GM19455 (cell line): ENCODE measurements around the gene ASAP3.

ENCODE experiments used
- ATAC-seq: cut with Tn5 transposase; IDR thresholded peaks from one replicate; pipeline ENCODE4 v1.9.1; 2021; ENCODE audit not compliant: unreplicated experiment

ASAP3 gene

DNA sequence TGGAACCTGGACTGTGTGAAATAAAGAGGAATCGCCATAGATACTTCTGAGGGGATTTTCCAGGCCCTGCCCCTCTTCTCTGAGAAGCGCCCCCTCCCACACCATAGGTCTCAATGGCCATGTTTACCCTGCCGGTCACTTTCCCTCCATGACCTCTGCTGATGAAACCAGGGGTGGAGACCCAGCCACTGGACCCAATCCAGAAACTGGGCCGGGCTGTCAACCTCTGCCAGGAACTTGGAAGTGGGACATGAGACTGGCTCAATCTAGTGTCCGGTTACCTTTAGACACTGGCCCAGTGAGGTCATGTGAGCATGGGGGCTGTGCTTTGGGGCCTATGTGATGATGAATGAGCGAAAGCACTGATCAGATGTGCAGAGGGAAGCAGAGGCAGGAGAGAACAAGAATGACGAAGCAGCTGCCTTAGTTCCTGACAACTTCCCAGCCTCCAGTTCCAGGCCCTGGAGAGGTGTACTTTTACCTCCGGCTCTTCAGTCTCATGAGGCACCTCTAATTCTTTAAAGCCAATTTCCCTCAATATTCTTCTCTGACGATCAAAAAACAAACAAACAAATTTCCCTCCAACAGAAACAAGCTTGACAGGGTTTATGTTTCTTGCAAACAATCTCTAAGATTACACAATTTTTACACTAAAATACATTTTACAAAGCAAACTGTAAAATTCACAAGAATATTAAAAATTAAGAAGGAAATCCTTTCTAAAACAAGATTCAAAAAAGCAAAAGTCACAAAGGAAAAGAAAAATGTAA lies 4.9 kb downstream of the ASAP3 start:
- no peak for ATAC-seq

DNA sequence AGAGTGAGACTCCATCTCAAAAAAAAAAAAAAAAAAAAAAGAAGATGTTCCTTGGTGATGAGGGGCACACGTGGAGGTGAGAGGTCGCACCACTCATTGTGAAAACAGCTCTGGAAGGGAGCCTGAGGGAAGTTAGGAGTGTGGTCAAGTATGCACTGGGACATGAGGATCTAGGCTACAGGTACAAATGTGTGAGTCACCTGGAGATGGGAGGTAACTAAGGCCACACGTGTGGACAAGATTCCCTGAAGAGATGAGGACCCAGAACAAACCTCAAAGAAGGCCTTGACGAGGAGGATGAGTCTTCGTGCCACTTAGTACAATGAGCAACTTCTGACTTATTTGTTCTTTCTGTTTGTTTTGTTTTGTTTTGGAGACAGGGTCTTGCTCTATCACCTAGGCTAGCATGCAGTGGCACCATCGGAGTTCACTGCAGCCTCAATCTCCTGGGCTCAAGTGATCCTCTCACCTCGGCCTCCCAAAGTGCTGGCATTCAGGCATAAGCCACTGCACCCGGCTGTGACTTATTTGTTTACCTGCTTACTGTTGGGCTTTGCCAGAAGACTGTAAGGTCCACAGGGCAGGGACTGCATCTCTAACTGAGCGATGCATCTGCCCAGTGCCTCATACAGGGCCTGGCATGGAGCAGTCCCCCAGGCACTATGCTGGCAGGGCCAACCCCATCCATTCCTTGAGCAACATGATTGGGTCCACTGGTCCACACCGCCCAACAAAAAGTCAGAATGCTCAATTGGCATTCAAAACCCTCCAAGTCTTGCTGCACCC lies 6.4 kb downstream of the ASAP3 start:
- no peak for ATAC-seq

GRCh38 chr1:23475641-23476040 lies 8.3 kb downstream of the ASAP3 start:
- no peak for ATAC-seq

DNA sequence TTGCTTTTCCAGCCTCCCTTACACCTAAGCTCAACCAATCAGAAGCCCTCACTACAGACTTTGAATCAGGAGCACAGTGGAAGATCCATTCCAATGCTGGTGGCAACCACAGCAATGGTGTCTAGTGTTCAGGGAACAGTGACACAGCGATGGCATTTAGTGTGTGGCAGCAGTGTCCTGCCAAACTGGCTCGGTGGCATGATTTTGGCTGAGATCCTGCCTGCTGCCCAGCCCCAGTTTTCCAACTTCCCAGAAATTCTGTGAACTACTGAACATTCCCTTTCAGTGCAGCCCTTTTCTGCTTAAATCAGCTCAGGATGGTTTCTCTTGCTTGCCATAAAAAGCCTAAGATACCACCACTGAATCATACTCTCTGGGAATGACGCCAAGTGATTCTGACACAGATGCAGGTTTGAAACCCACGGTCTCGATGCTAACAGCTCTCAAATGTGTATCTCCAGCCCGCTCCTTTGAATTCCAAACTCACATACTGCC lies 8.8 kb downstream of the ASAP3 start:
- no peak for ATAC-seq

DNA sequence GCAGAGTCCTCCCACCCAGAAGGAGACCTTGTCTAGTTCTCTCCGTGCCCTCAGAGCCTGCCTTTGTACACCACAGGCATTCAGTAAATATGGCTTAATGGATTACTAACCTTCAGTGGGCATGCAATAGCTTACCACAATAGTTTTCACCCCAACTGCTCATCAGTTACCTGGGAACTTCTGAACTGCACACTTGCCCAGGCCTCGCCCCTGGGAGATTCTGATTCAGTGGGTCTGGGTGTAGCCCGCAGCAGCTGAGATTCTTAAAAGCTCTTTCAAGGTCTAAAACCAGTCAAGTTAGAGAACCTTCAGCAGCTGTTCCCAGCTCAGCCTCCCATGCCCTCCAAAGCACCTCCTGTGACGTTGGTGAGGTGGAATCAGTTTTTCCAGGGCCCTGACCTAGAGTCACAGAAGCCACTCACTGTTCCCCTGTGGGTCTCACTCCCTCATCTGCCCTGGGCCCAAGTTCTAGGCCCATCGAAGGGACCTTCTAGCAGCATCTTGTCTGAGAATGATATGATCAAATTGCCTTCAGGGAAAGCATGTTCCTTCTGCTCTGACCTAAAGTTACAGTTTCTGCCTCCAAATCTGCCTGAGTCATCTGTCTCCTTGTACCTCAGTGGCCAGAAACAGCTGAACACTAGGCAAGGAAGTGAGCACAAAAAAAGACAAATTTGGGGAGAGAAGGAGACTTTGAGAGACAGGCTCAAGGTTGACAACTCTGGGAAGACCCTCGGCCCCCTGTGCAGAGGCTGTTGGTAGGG lies 10.8 kb downstream of the ASAP3 start:
- ATAC-seq: no peak

GRCh38 chr1:23472351-23473036 lies 11.5 kb downstream of the ASAP3 start:
- no peak for ATAC-seq

DNA sequence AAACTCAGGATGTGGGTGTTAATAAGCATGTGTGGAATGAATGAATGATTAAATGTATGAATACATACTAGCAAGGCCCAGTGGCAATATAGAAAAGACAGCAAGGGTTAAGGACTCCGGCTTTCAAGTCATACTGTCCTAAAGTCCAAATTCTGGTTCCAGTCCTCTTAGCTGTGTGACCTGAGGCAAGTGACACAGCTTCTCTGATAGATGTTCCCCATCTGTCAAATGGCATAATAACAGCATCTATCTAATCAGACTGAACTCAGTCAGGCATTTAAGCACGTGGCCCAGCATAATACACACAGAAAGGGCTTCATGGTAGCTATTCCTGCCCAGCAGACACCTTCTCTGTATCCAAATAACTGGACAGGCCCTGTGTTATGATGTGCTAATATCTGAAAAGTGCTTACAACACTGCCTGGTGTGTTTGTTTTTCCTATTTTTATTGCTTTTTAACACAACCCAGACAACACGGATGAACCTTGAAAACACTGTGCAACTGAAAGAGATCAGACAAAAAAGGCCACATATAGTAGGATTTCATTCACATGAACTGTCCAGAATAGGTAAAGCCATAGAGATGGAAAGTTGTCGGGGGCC lies 12.4 kb downstream of the ASAP3 start:
- no peak for ATAC-seq

DNA sequence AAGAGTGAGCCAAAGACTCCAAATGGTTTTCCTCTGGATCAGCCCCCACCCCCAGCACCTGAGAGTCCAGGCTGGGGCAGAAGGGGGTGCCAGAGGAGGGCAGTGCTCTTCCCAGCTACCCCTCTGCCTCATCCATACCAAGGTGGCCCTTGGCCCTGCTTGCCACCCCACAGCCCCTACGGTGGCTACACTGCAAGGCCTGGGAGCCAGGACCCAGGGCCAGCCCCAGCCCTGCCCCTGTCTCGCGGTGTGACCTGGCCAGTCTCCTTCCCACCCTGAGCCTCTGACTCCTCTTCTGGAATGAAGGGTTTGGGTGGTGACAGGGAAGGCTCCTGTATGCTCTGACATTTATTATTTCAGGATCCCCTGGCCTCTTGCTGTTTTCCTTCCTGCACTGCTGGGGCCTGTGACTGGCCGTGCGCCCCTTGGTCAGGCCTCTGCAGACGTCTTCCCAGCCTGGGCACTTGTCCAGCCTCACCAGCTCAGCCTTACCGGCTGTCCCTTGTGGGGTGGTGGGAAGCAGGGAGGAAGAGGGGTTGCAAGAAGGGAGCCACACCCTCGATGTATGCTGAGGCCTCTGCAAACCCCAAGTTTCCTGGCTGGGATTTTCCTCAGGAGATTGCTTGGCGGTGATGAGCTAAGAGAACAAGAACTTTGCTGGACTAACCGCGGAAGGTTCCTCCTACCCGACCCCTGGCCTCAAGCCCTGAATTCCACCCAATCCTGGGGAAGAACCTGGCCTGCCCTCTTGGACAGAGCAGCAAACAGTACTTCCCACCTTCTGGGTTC lies 13.5 kb downstream of the ASAP3 start:
- no peak for ATAC-seq

- no peak for ATAC-seq
Measured at GRCh38 chr1:23469372-23469982, 14.5 kb downstream of the ASAP3 start.

GRCh38 chr1:23466423-23466989 lies 17.5 kb downstream of the ASAP3 start:
- ATAC-seq: no peak

DNA sequence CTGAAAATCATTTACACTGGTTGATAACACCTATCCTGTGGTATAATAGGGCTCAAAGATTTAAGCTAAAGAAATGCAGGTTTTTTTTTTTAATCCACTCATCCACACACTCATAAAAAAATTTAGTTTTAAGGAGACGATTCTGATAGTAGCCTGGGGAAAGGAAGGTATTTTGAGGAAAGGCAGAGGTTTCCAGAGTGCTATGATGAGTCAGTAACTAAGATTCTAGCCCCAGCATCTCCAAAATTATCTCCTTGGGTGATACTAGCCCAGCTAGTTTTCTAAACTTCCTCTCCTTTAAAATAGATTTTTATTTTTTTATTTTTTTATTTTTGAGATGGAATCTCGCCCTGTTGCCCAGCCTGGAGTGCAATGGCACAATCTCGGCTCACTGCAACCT lies 20.7 kb downstream of the ASAP3 start:
- no peak for ATAC-seq

GRCh38 chr1:23462766-23463165 lies 21.2 kb downstream of the ASAP3 start:
- ATAC-seq: no peak

GRCh38 chr1:23461050-23461449 lies 22.9 kb downstream of the ASAP3 start:
- ATAC-seq: no peak

- ATAC-seq: no peak
Measured at GRCh38 chr1:23460519-23460918, 23.5 kb downstream of the ASAP3 start.

- no peak for ATAC-seq
Measured at GRCh38 chr1:23459338-23459757, 24.6 kb downstream of the ASAP3 start.

DNA sequence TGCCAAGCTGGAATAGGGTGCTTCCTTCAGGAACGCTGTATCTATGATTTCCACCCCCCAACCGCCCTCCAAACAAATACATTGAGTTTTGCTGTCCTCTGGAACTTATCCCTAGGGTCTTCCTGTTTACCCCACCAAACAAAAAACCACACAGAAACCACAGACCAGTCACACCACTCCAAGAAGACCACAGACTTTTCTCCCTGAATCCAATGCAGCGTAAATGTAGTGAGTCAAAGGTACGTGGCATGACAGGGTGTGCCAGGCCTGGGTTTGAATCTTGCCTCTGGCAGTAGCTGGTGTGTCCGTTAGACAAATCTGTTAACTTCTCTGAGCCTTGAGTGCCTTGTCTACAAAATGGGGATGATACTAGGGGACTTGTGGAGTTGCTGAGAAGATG lies 27.8 kb downstream of the ASAP3 start:
- no peak for ATAC-seq

DNA sequence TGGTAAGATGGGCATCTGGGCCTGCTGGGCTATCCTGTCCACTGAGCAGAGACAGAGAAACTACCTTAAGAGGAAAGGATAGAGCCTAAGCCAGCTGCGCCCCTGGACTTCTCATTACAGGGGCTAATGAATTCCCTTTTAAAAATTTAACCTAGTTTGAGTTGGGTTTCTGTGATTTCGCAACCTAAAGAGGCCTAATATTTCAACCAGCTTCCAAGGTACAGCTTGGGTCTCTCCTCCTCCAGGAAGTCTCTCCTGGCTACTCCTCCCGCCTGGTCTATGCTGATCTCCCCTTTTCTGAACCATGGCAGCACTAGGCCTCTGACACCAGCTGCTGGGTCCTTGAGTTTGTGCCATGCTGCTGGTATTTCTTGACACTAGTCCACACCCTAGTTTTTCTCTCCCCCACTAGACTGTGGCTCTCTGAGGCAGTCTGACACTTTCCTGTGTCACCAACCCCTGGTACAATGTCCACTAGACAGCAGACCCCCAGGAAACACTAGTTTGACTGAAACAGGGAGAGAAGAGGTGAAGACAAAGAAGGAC lies 30.5 kb downstream of the ASAP3 start:
- no peak for ATAC-seq

DNA sequence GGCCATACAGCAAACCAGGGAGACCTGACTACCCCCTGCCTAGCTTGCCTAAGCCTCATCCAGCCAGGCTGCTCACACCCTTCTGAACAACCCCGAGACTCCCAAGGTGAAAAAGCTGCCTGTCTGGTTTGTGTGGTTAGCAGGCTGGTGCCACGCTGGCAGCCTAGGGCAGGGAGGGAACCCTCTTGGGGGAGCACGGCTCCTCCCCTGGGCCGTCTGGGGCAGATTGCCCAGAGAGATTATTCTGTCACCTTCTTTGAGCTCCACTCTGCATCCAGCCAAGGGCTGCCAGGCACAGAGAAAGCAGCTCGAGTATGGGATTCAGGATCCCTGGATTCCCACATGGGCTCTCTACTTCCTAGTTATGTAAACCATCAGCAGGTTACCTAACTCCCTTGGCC lies 32.0 kb downstream of the ASAP3 start:
- ATAC-seq: no peak

- no peak for ATAC-seq
Measured at GRCh38 chr1:23451441-23451840, 32.5 kb downstream of the ASAP3 start.
